Pancreas (tissue), 10 donors: Measurements from ENCODE around the gene RBM3. TPM values are rescaled to one million over a fixed set of nuclear protein-coding genes. Genes with fewer than 3 reads are reported as not detected.

Experiments used
- ATAC-seq, 4 donors: fragments of 200-7000 bp; cut with Tn5 transposase; one replicate each; pipeline versions ENCODE4 v1.8.0 to v1.9.1; 2020; ENCODE audit warnings: mild to moderate bottlenecking in 4 of 4, moderate library complexity in 4 of 4
- DNase-seq, 6 donors: peaks; one replicate each; pipeline ENCODE4 v3.0.0-alpha.2; 2020
- FAIRE-seq: peaks from 2 replicates; lab custom pipeline; 2012; peaks lifted over from hg19 to GRCh38; lab: Jason Lieb, UNC
- H3K27ac ChIP-seq, 4 donors: fragments of 200-600 bp; sonication (generic); 1 replicate in 3 of 4; 2 replicates in 1 of 4; pipeline versions ENCODE4 v1.5.0 to v1.8.0; 2020
- H3K27me3 ChIP-seq, 4 donors: fragments of 200-600 bp; one replicate each; pipeline ENCODE4 v1.8.0; 2021
- H3K36me3 ChIP-seq, 3 donors: fragments of 200-600 bp; sonication (generic) in 1 of 3; one replicate each; pipeline versions ENCODE4 v1.5.0 to v1.8.0; 2020 to 2021
- H3K4me1 ChIP-seq, 3 donors: fragments of 200-600 bp; one replicate each; pipeline ENCODE4 v1.8.0; 2021
- H3K4me3 ChIP-seq, 4 donors: fragments of 200-600 bp; sonication (generic) in 2 of 4; one replicate each; pipeline versions ENCODE4 v1.5.0 to v1.8.0; 2020 to 2021
- H3K9me3 ChIP-seq, 4 donors: fragments of 200-600 bp; one replicate each; pipeline ENCODE4 v1.8.0; 2021
- CTCF ChIP-seq, 4 donors: fragments of 200-600 bp; sonication (generic) in 3 of 4; IDR thresholded peaks; one replicate each; pipeline versions ENCODE4 v1.5.0 to v1.8.0; 2021; ENCODE audit warnings: antibody characterized with exemption in 4 of 4
- WGBS, 2 donors: extraction: QIAGEN DNeasy Blood & Tissue Kit; methylation state at CpG; one replicate each; pipeline ENCODE4 v1.1.7; 2013; 5-methylcytosine and 5-hydroxymethylcytosine counted together
- intact Hi-C, 3 donors: fragments of 100-400 bp; cut with DNase I; formaldehyde crosslinking; loops; one replicate each; pipeline versions ENCODE4 v1.11.1 to v1.14.2; 2022
- polyA plus RNA-seq, 2 donors: library from polyadenylated mRNA; stranded (reverse); fragments of 200-250 nt; gene quantifications; one replicate each; pipeline ENCODE4 v1.2.3, GENCODE V29; 2013
- total RNA-seq, 6 donors: library from RNA; stranded (reverse); fragmentation: NEBNext Ultra II Directional in 4 of 6; extraction: Animal tissue kit (Norgen Biotek cat#: 25700) in 4 of 6; gene quantifications; one replicate each; pipeline versions ENCODE4 v1.2.1 to v1.2.4, GENCODE V29; 2021 to 2023
- donor health status: healthy with polysubstance abuse.
- donor health status: DM: no; HTN: no; CAD: no; lungs with moderate emphysema.
- donor health status: DM: no; HTN: no; CAD: no.
- donor health status: control.
- donor health status: control.
- donor health status: Bipolar disorder and iron deficiency.
- donor health status: DM: yes; HTN: yes; CAD: no.
- donor health status: DM: no; HTN: no; CAD: no.
- donor health status: DM: no; HTN: no; CAD: no.
- donor health status: DM: yes; HTN: yes; CAD: no.

RBM3 gene
- total and polyA plus RNA-seq, 8 donors = 42.0 to 314 (median 147) TPM

- no peak for ATAC-seq
- no peak for TF ChIP-seq CTCF (IDR thresholded peaks at IDR 0.05)
- H3K27ac ChIP-seq = no peak overlapping the region
- intact Hi-C loops = no loop called here
- 44 to 52% methylated on average over 2 of the region's 2 CpGs for WGBS, 2 donors
- no peaks in the 10 kb centered on the region for H3K4me1 ChIP-seq
- no peaks in the 10 kb centered on the region for H3K36me3 ChIP-seq
- DNase-seq = no peak
- no peak overlapping the region for H3K4me3 ChIP-seq
- no peaks in the 10 kb centered on the region for H3K9me3 ChIP-seq
- FAIRE-seq = no peak
- H3K27me3 ChIP-seq = no peaks in the 10 kb centered on the region
Measured at GRCh38 chrX:48584698-48585097, 10.4 kb downstream of the RBM3 start.

- peak in 4 of 6 donors; percentile 59 to 74 (median 70) for DNase-seq
- WGBS, 2 donors = 39 to 55% methylated on average over 13 of the region's 13 CpGs
- no peaks in the 10 kb centered on the region for H3K4me1 ChIP-seq
- FAIRE-seq = no peak
- H3K27ac ChIP-seq = peak overlapping the region; percentile 70 to 82 (median 78)
- H3K36me3 ChIP-seq = no peaks in the 10 kb centered on the region
- H3K4me3 ChIP-seq = peak overlapping the region in 3 of 4 donors; percentile 10 to 38 (median 32)
- ATAC-seq = peak; percentile 71 to 82 (median 79)
- no peaks in the 10 kb centered on the region for H3K9me3 ChIP-seq
- intact Hi-C loops = no loop called here
- H3K27me3 ChIP-seq = no peaks in the 10 kb centered on the region
- no peak for TF ChIP-seq CTCF (IDR thresholded peaks at IDR 0.05)
Measured at GRCh38 chrX:48589482-48590162, 15.3 kb downstream of the RBM3 start.

DNA sequence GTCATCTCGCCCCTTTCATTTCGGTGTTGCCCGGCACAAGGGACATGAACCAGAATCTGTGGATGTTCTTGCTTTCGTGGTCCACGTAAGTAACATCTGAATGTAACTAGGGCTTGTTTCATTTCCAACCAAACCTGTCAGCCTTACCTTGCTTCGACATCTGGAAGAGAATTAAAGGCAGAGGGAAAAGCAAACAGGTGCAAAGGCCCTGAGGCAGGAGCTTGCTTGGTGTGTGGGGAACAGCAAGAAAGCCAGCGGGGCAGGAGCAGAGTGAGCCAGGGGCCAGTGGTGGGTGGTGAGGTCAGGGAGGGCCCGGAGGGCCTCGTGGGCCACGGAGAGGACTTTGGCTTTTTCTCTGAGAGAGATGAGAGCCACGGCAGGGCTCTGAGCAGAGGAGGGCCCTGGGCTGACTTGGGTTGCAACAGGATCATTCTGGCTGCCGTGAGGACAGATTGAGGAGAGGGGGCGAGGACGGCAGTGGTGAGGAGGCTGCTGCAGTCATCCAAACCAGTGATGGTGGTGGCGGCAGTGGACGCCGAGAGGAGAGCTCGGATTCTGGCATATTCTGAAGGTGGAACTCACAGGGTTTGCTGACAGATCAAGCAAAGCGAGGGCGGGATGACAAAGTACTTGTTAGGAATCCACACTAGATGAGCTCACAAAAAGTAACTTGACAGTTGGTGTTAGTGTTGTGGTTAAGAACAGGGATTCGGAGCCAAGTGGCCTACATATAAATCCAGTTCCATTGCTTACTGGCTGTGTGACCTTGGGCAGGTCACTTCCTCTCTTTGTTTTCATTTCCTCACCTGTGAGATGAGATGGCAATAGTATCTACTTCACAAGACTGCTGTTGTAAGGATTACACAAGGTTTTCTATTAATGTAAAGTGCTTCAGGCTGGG is 16.2 kb downstream of the RBM3 start:
- H3K36me3 ChIP-seq = no peaks in the 10 kb centered on the region
- DNase-seq (no peak), FAIRE-seq (no peak), ATAC-seq (peak; percentile 20 to 43 (median 36))
- TF ChIP-seq CTCF (IDR thresholded peaks at IDR 0.05) = no peak
- peak overlapping the region; percentile 70 to 82 (median 78) for H3K27ac ChIP-seq
- no peaks in the 10 kb centered on the region for H3K4me1 ChIP-seq
- intact Hi-C loops = no loop called here
- H3K27me3 ChIP-seq = no peaks in the 10 kb centered on the region
- peak overlapping the region in 3 of 4 donors; percentile 10 to 38 (median 32) for H3K4me3 ChIP-seq
- 66 to 70% methylated on average over 21 of the region's 21 CpGs for WGBS, 2 donors
- H3K9me3 ChIP-seq = no peaks in the 10 kb centered on the region

GRCh38 chrX:48591255-48591791 is 17.0 kb downstream of the RBM3 start:
- Histone ChIP-seq H3K27me3 (no peaks in the 10 kb centered on the region), H3K9me3 (no peaks in the 10 kb centered on the region), H3K4me1 (no peaks in the 10 kb centered on the region), H3K36me3 (no peaks in the 10 kb centered on the region), H3K4me3 (peak overlapping the region in 3 of 4 donors; percentile 5 to 38 (median 32)), H3K27ac (peak overlapping the region; percentile 70 to 82 (median 78))
- DNase-seq (peak in 4 of 6 donors; percentile 44 to 73 (median 66)), FAIRE-seq (no peak), ATAC-seq (peak; percentile 67 to 83 (median 75))
- intact Hi-C loops = no loop called here
- TF ChIP-seq CTCF (IDR thresholded peaks at IDR 0.05) = no peak
- 41 to 53% methylated on average over 9 of the region's 9 CpGs for WGBS, 2 donors
